Esophagus squamous epithelium (tissue), 4 donors: Measurements from ENCODE around the gene RIN3.

ENCODE experiments used
- POLR2A ChIP-seq, 4 donors: fragments of 450-650 bp; IDR thresholded peaks; one replicate each; pipeline ENCODE4 v1.6.1; 2017; ENCODE audit warnings: antibody characterized with exemption in 4 of 4, mild to moderate bottlenecking in 4 of 4, moderate library complexity in 3 of 4
- TF ChIP-seq, protein P1 (sequence below), 6 experiments: fragments of 450-650 bp in 4 of 6; fragments of 200-600 bp in 2 of 6; sonication (generic) in 2 of 6; IDR thresholded peaks; one replicate each; pipeline ENCODE4 v1.5.1; 2016 to 2019; ENCODE audit warnings: antibody characterized with exemption in 6 of 6, mild to moderate bottlenecking in 4 of 6, moderate library complexity in 4 of 6

- TF ChIP-seq, protein P1, sequence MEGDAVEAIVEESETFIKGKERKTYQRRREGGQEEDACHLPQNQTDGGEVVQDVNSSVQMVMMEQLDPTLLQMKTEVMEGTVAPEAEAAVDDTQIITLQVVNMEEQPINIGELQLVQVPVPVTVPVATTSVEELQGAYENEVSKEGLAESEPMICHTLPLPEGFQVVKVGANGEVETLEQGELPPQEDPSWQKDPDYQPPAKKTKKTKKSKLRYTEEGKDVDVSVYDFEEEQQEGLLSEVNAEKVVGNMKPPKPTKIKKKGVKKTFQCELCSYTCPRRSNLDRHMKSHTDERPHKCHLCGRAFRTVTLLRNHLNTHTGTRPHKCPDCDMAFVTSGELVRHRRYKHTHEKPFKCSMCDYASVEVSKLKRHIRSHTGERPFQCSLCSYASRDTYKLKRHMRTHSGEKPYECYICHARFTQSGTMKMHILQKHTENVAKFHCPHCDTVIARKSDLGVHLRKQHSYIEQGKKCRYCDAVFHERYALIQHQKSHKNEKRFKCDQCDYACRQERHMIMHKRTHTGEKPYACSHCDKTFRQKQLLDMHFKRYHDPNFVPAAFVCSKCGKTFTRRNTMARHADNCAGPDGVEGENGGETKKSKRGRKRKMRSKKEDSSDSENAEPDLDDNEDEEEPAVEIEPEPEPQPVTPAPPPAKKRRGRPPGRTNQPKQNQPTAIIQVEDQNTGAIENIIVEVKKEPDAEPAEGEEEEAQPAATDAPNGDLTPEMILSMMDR (IDR thresholded peaks at IDR 0.05) = no peak
- no peak for TF ChIP-seq POLR2A (IDR thresholded peaks at IDR 0.05)
These were observed 15.0 kb downstream of the RIN3 start for GRCh38 chr14:92528486-92529100.
